ENCODE measurements around the gene RPL22.

RPL22 gene

GRCh38 chr1:6180707-6181311, 18.6 kb downstream of the RPL22 start:
- H3K27ac ChIP-seq: no peak overlapping the region
- no peak for TF ChIP-seq ZFX (IDR thresholded peaks at IDR 0.05)
- no peak for TF ChIP-seq CTCF (conservative IDR thresholded peaks at IDR 0.05)

GRCh38 chr1:6180268-6180706, 19.1 kb downstream of the RPL22 start, which contains the start of gene CHD5:
CHD5 (minus strand) TSS chr1:6180321; CDS start chr1:6180023, 298 bp downstream.
- no peak within 1 kb of the TSS for H3K27ac ChIP-seq
- TF ChIP-seq CTCF (conservative IDR thresholded peaks at IDR 0.05) (no peak), ZFX (IDR thresholded peaks at IDR 0.05) (no peak)

- TF ChIP-seq ZFX (IDR thresholded peaks at IDR 0.05): no peak
- no peak for TF ChIP-seq CTCF (conservative IDR thresholded peaks at IDR 0.05)
- no peak overlapping the region for H3K27ac ChIP-seq
These were observed 19.7 kb downstream of the RPL22 start for GRCh38 chr1:6179564-6180175.

GRCh38 chr1:6178751-6179563, 20.4 kb downstream of the RPL22 start:
- H3K27ac ChIP-seq: no peak overlapping the region
- no peak for TF ChIP-seq CTCF (conservative IDR thresholded peaks at IDR 0.05)

GRCh38 chr1:6177681-6178380, 21.6 kb downstream of the RPL22 start:
- TF ChIP-seq ZFX (IDR thresholded peaks at IDR 0.05) (no peak), CTCF (conservative IDR thresholded peaks at IDR 0.05) (no peak)
- no peak overlapping the region for H3K27ac ChIP-seq

GRCh38 chr1:6176779-6177178, 22.6 kb downstream of the RPL22 start:
- no peak overlapping the region for H3K27ac ChIP-seq
- TF ChIP-seq CTCF (conservative IDR thresholded peaks at IDR 0.05): no peak
- no peak for TF ChIP-seq ZFX (IDR thresholded peaks at IDR 0.05)
